AG09319 (cell line): Measurements from ENCODE around the gene FAM131A.

Experiments
- DNase-seq: peaks from one replicate; pipeline ENCODE4 v3.0.0-alpha.2; 2010; ENCODE audit warnings: low read depth; ENCODE audit errors: extremely low read depth
- TF ChIP-seq, protein P1 (sequence below): IDR thresholded peaks from 2 replicates; pipeline ENCODE4 v1.5.1; 2011; ENCODE audit warnings: low read depth, mild to moderate bottlenecking, inconsistent platforms, low read length, moderate library complexity

Gene FAM131A

DNA sequence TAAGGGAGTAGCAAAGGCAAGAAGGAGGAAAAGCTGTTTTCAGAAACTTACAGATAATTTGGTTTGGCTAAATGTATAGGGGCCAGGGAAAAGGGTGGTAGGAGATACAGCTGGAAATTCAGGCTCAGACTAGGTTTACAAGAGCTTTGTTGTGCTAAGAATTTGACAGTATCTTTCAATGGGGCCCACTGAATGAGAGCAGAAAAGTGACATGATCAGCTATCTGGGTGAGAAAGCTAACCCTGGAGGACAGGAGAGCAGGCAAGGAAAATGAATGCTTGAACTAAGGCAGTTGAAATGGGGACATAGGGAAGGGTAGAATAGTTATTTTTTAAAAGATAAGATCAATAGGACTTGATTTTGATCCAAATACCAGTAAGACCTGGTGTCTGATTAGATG, 25.8 kb upstream of the FAM131A start:
- TF ChIP-seq, protein P1, sequence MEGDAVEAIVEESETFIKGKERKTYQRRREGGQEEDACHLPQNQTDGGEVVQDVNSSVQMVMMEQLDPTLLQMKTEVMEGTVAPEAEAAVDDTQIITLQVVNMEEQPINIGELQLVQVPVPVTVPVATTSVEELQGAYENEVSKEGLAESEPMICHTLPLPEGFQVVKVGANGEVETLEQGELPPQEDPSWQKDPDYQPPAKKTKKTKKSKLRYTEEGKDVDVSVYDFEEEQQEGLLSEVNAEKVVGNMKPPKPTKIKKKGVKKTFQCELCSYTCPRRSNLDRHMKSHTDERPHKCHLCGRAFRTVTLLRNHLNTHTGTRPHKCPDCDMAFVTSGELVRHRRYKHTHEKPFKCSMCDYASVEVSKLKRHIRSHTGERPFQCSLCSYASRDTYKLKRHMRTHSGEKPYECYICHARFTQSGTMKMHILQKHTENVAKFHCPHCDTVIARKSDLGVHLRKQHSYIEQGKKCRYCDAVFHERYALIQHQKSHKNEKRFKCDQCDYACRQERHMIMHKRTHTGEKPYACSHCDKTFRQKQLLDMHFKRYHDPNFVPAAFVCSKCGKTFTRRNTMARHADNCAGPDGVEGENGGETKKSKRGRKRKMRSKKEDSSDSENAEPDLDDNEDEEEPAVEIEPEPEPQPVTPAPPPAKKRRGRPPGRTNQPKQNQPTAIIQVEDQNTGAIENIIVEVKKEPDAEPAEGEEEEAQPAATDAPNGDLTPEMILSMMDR, result no peak

DNA sequence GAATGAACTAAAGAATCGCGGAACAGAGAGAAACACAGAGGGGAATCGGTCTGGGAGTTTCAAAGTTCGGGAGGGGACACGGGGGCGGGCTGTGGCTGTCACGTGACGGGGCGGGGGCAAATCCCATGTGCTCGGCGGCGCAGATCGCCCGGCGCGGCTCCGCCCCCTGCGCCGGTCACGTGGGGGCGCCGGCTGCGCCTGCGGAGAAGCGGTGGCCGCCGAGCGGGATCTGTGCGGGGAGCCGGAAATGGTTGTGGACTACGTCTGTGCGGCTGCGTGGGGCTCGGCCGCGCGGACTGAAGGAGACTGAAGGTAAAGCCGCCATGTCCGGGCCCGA, 23.1 kb upstream of the FAM131A start, which contains the start of gene EIF4G1:
TSS of gene EIF4G1 (plus strand) at position 244 of the 337 bp plus-strand sequence. CDS start 1,191 bp downstream, outside the sequence.
- DNase-seq, result peak; percentile 86
- TF ChIP-seq, protein P1, result no peak

More for the DNA sequence above, 25.8 kb upstream of the FAM131A start:
- no peak for DNase-seq

DNA sequence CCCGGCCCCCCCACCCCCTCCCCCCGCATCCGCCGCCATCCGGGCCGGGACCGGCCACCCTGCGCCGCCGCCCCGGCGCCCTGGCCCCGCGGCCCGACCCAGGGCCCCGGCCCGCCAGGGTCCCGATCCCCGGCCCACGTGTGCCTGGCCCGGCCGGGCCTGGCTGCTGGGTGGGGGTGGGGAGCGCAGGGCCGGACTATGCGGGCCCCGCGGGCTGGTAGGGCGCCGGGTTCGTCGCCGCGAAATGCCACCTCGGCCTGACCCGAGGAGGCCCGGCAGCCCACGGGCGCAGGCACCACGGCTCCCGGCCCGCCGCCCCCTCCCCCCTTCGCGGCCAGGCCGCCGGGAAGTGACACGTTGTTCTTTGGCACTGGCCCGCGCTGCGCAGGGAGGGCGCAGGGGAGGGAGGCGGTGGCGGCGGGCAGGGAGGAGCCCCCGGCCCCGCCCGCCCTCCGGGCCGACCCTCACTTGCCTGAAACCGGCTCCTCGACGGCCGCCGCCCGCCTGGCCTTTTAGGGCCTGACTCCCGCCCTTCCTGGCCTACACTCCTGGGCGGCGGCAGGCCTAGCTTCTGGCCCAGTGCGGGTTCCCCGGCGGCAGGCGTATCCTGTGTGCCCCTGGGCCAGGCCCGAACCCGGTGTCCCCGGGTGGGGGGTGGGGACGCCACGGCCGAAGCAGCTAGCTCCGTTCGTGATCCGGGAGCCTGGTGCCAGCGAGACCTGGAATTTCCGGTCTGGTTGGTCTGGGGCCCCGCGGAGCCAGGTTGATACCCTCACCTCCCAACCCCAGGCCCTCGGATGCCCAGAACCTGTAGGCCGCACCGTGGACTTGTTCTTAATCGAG, 22.5 kb upstream of the FAM131A start:
- TF ChIP-seq, protein P1, result no peak
- DNase-seq, result peak; percentile 73

- TF ChIP-seq, protein P1, result no peak
- DNase-seq, result no peak
These were observed 21.9 kb upstream of the FAM131A start for GRCh38 chr3:184315543-184315867.

DNA sequence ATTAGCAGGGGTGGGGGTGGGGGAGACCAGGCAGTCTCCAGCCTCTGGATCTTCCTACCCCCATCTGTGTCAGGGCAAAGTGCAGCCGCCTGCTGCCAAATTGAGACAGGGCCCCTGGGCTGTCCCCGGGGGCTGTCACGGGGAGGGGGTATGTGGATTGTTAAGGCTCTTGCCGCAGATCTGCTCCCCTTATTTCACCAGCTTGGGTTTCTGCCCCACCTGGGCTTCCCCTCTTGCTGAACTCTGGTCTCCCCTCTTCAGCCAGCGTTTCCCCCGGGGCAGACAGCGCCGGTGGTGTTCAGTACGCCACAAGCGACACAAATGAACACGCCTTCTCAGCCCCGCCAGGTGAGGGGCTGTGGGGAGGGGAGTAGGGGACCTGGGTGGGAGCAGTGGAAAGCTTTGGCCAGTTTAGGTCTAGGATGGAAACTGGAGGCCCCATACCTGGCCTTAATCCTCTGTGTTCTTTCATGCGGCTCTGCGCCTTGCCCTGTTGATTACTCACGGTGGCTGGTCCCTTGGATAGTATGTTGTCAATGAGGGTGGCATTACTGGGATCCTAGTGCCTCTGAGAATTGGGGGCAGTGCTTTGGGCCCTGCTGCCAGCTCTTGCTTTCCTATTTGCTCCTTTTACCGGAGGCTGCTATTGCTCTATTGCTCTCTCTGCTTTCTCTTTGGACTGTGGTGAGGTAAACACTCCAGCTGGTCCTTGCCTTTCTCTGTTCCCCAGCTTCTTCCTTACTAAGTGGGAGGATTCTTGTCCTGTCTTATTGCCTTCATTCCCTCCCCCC, 21.3 kb upstream of the FAM131A start:
- TF ChIP-seq, protein P1, result no peak
- no peak for DNase-seq

GRCh38 chr3:184316792-184317191, 20.6 kb upstream of the FAM131A start:
- DNase-seq, result no peak
- TF ChIP-seq, protein P1, result no peak

- TF ChIP-seq, protein P1, result no peak
- no peak for DNase-seq
These were observed 20.2 kb upstream of the FAM131A start for GRCh38 chr3:184317201-184317600.
